Measurements from ENCODE around the gene GLRX.

GLRX gene

DNA sequence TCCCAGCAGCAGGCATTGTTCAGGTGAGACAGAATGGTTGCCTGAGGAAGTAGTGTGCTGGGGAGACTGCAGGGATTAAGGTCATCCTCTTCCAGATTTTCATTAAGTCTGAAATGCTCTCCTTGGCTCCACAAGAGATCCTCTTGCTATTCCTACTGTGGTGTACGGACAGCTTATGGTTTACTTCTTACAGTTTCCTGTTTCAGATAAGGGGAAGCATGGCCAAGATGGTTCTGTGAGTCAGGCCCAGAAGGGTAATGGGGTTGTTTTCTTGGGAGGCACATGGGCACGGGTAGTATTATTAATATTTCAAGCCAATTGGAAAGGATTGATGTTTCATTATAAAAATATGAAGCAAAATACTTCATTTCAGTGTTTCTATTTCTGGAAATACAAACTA, 42.9 kb downstream of the GLRX start:
- Histone ChIP-seq H3K9me3 (ENCODE audit: low read depth, low read length) (no peaks in the 10 kb centered on the region), H3K4me3 (no peak overlapping the region), H3K27ac (0 out of 2 replicates have a peak overlapping the region, but pooled peaks have one; percentile 35), H3K9ac (ENCODE audit: insufficient read length) (no peak overlapping the region), H3K36me3 (ENCODE audit: insufficient read depth, low read length) (peaks cover 46% of the 10 kb centered on the region)
- TF ChIP-seq EZH2 (IDR thresholded peaks at IDR 0.05) (no peak), FOXP2 (optimal IDR thresholded peaks at IDR 0.05; ENCODE audit: control extremely low read depth, extremely low read length, insufficient read depth) (no peak), POLR2AphosphoS5 (IDR thresholded peaks at IDR 0.05; ENCODE audit: borderline replicate concordance, low read depth, low read length) (no peak)
- DNase-seq (ENCODE audit: low read depth, low spot score): no peak

- Histone ChIP-seq H3K27ac (peak overlapping the region; percentile 35; the same call in 1 of the 2 replicates), H3K9ac (ENCODE audit: insufficient read length) (no peak overlapping the region), H3K36me3 (ENCODE audit: insufficient read depth, low read length) (peaks cover 39% of the 10 kb centered on the region), H3K4me3 (no peak overlapping the region), H3K9me3 (ENCODE audit: low read depth, low read length) (no peaks in the 10 kb centered on the region)
- no peak for DNase-seq (ENCODE audit: low read depth, low spot score)
- TF ChIP-seq EZH2 (IDR thresholded peaks at IDR 0.05) (no peak), POLR2AphosphoS5 (IDR thresholded peaks at IDR 0.05; ENCODE audit: borderline replicate concordance, low read depth, low read length) (no peak), FOXP2 (optimal IDR thresholded peaks at IDR 0.05; ENCODE audit: control extremely low read depth, extremely low read length, insufficient read depth) (no peak)
These were observed 43.7 kb downstream of the GLRX start for GRCh38 chr5:95778713-95779436.

- no peak overlapping the region for H3K27ac ChIP-seq
- no peak overlapping the region for H3K4me3 ChIP-seq
- no peaks in the 10 kb centered on the region for H3K9me3 ChIP-seq (ENCODE audit: low read depth, low read length)
- H3K9ac ChIP-seq (ENCODE audit: insufficient read length): no peak overlapping the region
- peaks cover 35% of the 10 kb centered on the region for H3K36me3 ChIP-seq (ENCODE audit: insufficient read depth, low read length)
- TF ChIP-seq FOXP2 (optimal IDR thresholded peaks at IDR 0.05; ENCODE audit: control extremely low read depth, extremely low read length, insufficient read depth) (no peak), EZH2 (IDR thresholded peaks at IDR 0.05) (no peak), POLR2AphosphoS5 (IDR thresholded peaks at IDR 0.05; ENCODE audit: borderline replicate concordance, low read depth, low read length) (no peak)
- no peak for DNase-seq (ENCODE audit: low read depth, low spot score)
These were observed 45.1 kb downstream of the GLRX start for GRCh38 chr5:95777441-95777840.

DNA sequence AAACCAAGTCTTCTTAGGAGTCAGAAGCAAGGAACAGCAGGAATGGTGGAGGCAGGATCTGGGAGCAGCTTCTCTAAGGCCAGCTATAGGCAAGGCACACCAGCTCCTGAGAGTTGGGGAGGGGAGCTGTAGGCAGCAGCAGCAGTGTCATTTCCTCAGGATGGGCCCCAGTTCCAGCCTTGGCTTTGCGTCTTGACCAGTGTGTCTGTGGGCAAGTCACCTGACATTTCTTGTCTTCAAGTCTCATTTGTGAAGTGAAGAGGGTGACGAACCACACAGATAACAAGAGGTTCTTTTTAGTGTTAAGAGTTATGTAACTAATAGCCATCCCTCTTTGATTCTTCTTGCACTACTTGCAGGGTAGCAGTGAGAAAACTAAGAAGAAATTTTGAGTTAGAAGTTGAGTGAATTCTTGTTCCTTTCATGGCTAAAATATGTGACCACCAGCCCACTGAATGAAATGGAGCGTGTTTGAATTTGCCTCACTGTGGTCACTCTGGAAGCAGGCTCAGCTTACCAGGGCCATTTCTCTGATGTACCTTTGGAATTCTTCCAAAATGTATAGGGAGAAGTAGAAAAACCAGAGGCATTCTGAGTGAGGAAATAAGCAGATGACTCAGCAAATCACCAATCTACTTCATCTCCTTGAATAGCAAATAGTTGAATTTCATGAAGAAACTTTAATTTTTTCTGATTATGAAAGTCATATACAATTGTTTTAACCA, 49.0 kb downstream of the GLRX start:
- H3K9ac ChIP-seq (ENCODE audit: insufficient read length): no peak overlapping the region
- peak overlapping the region; percentile 72 for H3K27ac ChIP-seq
- TF ChIP-seq EZH2 (IDR thresholded peaks at IDR 0.05) (no peak), POLR2AphosphoS5 (IDR thresholded peaks at IDR 0.05; ENCODE audit: borderline replicate concordance, low read depth, low read length) (no peak), FOXP2 (optimal IDR thresholded peaks at IDR 0.05; ENCODE audit: control extremely low read depth, extremely low read length, insufficient read depth) (no peak)
- no peak overlapping the region for H3K4me3 ChIP-seq
- H3K9me3 ChIP-seq (ENCODE audit: low read depth, low read length): no peaks in the 10 kb centered on the region
- H3K36me3 ChIP-seq (ENCODE audit: insufficient read depth, low read length): peaks cover 44% of the 10 kb centered on the region
- no peak for DNase-seq (ENCODE audit: low read depth, low spot score)

DNA sequence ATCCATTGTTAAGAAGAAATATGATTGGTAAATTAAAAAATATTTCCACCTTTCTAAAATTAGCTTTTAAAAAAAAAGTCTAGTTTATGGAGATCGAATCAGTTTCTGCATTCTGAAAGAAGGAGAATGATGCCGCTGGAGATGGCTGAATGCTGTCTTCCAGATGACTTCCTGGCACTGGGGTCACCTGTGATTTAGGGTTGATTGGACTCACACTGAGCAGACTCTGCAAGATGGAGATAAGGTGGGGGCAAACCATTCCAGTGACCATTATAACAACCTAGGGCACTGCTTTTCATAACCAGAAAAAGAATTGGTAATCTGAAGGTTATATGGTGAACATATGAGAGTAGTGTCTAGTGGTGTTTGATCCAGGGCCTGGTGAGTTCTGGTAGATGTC, 50.6 kb downstream of the GLRX start:
- H3K4me3 ChIP-seq: no peak overlapping the region
- no peaks in the 10 kb centered on the region for H3K9me3 ChIP-seq (ENCODE audit: low read depth, low read length)
- TF ChIP-seq FOXP2 (optimal IDR thresholded peaks at IDR 0.05; ENCODE audit: control extremely low read depth, extremely low read length, insufficient read depth): no peak
- TF ChIP-seq EZH2 (IDR thresholded peaks at IDR 0.05): no peak
- no peak for TF ChIP-seq POLR2AphosphoS5 (IDR thresholded peaks at IDR 0.05; ENCODE audit: borderline replicate concordance, low read depth, low read length)
- peaks cover 49% of the 10 kb centered on the region for H3K36me3 ChIP-seq (ENCODE audit: insufficient read depth, low read length)
- no peak for DNase-seq (ENCODE audit: low read depth, low spot score)
- no peak overlapping the region for H3K27ac ChIP-seq
- H3K9ac ChIP-seq (ENCODE audit: insufficient read length): no peak overlapping the region

DNA sequence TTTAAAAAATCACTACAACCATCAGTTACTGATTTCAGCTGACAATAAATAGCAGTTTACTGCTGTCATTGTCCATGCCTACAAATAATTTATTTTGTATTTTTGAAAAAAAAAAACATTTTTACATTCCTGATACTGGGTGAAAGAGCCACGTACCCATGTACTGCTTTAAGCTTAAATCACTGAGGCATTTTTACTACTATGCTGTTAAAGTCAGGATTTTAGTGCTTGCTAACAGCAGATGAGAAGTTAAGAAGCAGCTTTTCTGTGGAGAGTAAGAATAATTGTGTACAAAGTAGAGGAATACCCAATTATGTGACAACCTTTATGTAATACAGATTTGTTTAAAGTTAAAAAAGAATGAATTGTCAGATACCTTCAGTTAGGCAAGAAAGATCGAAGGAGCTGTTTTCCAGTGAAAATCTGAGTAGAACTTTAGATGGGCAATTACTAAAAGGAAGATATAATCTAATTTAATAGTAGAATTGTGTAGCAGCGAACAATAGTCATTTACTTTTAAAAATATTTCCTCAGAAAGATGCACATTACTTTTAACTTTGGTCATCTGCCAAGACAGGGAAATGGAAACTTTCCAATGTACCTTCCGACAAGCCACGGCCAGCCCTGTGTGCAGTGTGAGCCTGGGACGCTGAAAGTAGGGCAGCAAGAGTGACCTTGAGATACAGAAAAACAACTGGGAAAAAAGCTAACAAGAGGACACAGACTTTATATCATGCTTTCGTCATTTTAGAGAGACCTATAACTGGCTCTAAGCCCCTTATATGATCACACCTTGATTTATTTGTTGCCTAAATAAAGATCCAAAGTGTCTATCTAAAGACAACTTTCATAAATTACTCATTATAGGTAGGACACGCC, 51.5 kb downstream of the GLRX start:
- TF ChIP-seq FOXP2 (optimal IDR thresholded peaks at IDR 0.05; ENCODE audit: control extremely low read depth, extremely low read length, insufficient read depth) (no peak), EZH2 (IDR thresholded peaks at IDR 0.05) (no peak), POLR2AphosphoS5 (IDR thresholded peaks at IDR 0.05; ENCODE audit: borderline replicate concordance, low read depth, low read length) (no peak)
- H3K36me3 ChIP-seq (ENCODE audit: insufficient read depth, low read length): peaks cover 50% of the 10 kb centered on the region
- peak overlapping the region; percentile 27 for H3K27ac ChIP-seq
- H3K9me3 ChIP-seq (ENCODE audit: low read depth, low read length): no peaks in the 10 kb centered on the region
- no peak overlapping the region for H3K4me3 ChIP-seq
- no peak for DNase-seq (ENCODE audit: low read depth, low spot score)
- no peak overlapping the region for H3K9ac ChIP-seq (ENCODE audit: insufficient read length)

DNA sequence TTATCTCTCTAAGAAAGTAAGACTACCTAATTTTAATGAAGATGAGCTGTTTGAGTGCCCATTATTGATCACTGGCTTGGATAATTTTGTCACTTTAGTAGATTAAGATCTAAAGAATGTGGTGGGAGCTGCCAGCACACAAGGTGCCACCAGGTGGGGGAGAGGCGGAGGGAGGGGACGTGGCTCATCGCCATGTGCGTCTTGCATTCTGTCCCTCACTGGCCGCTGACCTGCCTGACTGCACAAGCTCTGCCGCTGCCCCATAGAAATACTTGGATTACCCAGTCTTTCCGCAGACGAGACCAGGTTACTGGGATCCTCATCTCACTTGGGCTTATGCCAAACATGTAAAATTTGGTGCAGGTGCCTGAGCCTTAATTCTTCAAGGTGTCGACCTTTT, 53.8 kb downstream of the GLRX start:
- Histone ChIP-seq H3K27ac (no peak overlapping the region), H3K9ac (ENCODE audit: insufficient read length) (no peak overlapping the region), H3K4me3 (no peak overlapping the region), H3K36me3 (ENCODE audit: insufficient read depth, low read length) (peaks cover 66% of the 10 kb centered on the region), H3K9me3 (ENCODE audit: low read depth, low read length) (no peaks in the 10 kb centered on the region)
- DNase-seq (ENCODE audit: low read depth, low spot score): no peak
- TF ChIP-seq POLR2AphosphoS5 (IDR thresholded peaks at IDR 0.05; ENCODE audit: borderline replicate concordance, low read depth, low read length) (no peak), EZH2 (IDR thresholded peaks at IDR 0.05) (no peak), FOXP2 (optimal IDR thresholded peaks at IDR 0.05; ENCODE audit: control extremely low read depth, extremely low read length, insufficient read depth) (no peak)

- Histone ChIP-seq H3K27ac (no peak overlapping the region), H3K9me3 (ENCODE audit: low read depth, low read length) (no peaks in the 10 kb centered on the region), H3K36me3 (ENCODE audit: insufficient read depth, low read length) (peaks cover 65% of the 10 kb centered on the region), H3K4me3 (no peak overlapping the region), H3K9ac (ENCODE audit: insufficient read length) (no peak overlapping the region)
- DNase-seq (ENCODE audit: low read depth, low spot score): no peak
- no peak for TF ChIP-seq FOXP2 (optimal IDR thresholded peaks at IDR 0.05; ENCODE audit: control extremely low read depth, extremely low read length, insufficient read depth)
- no peak for TF ChIP-seq POLR2AphosphoS5 (IDR thresholded peaks at IDR 0.05; ENCODE audit: borderline replicate concordance, low read depth, low read length)
- no peak for TF ChIP-seq EZH2 (IDR thresholded peaks at IDR 0.05)
These were observed 58.6 kb downstream of the GLRX start for GRCh38 chr5:95763941-95764340.

All from SK-N-MC (cell line).